Caco-2 (cell line): ENCODE results near the gene UMAD1. TPM values are rescaled to one million over a fixed set of nuclear protein-coding genes. Genes with fewer than 3 reads are reported as not detected.

Experiments used
- BruUV-seq: library from RNA; stranded (reverse); fragments of 400-500 nt; replicated peaks from 2 replicates; lab custom pipeline; 2021; lab: Mats Ljungman, UMichigan
- CTCF ChIA-PET: fragments of 300-600 bp; sonication (Branson Sonifier 250); formaldehyde crosslinking; loops from one replicate; lab custom pipeline; 2022; ENCODE audit warnings: antibody characterized with exemption; lab: Charles Lee
- POLR2A ChIA-PET: fragments of 300-600 bp; sonication (Branson Sonifier 250); formaldehyde crosslinking; loops from one replicate; lab custom pipeline; 2022; ENCODE audit warnings: antibody characterized with exemption; lab: Charles Lee
- DNase-seq, 2 experiments: peaks; one replicate each; pipeline versions ENCODE4 v3.0.0 to v3.0.0-alpha.2; 2020 to 2022
- H3K27me3 ChIP-seq: replicated peaks from 2 replicates; pipeline ENCODE4 v1.6.0; 2011; ENCODE audit warnings: low read length; ENCODE audit not compliant: control insufficient read depth, insufficient read depth
- H3K36me3 ChIP-seq: 2 replicates; pipeline ENCODE4 v1.5.1; 2011; ENCODE audit warnings: low read length; ENCODE audit not compliant: control insufficient read depth, insufficient read depth
- H3K4me1 ChIP-seq: fragments of 250-450 bp; sonication (Bioruptor Pico); 2 replicates; pipeline ENCODE4 v1.5.1; 2020; ENCODE audit warnings: mild to moderate bottlenecking
- H3K4me3 ChIP-seq: 2 replicates; pipeline ENCODE4 v1.5.1; 2011; ENCODE audit warnings: low read depth, mild to moderate bottlenecking, control low read depth, low read length
- H3K9me3 ChIP-seq: fragments of 250-450 bp; sonication (Bioruptor Pico); 2 replicates; pipeline ENCODE4 v1.5.1; 2020; ENCODE audit warnings: mild to moderate bottlenecking, moderate library complexity
- H3K27ac Mint-ChIP-seq: one replicate; pipeline ENCODE4 v1.8.0; 2022; ENCODE audit warnings: mixed read lengths; ENCODE audit not compliant: unreplicated experiment
- H3K27me3 Mint-ChIP-seq: one replicate; pipeline ENCODE4 v1.8.0; 2022; ENCODE audit warnings: mixed read lengths; ENCODE audit not compliant: insufficient read depth, unreplicated experiment
- H3K36me3 Mint-ChIP-seq: one replicate; pipeline ENCODE4 v1.8.0; 2022; ENCODE audit warnings: mild to moderate bottlenecking, mixed read lengths; ENCODE audit not compliant: insufficient read depth, unreplicated experiment
- H3K4me1 Mint-ChIP-seq: one replicate; pipeline ENCODE4 v1.8.0; 2022; ENCODE audit warnings: low read depth, mixed read lengths; ENCODE audit not compliant: unreplicated experiment
- H3K4me3 Mint-ChIP-seq: one replicate; pipeline ENCODE4 v1.8.0; 2022; ENCODE audit warnings: mild to moderate bottlenecking, moderate library complexity, mixed read lengths; ENCODE audit not compliant: unreplicated experiment
- H3K9me3 Mint-ChIP-seq: one replicate; pipeline ENCODE4 v1.8.0; 2022; ENCODE audit warnings: mixed read lengths; ENCODE audit not compliant: unreplicated experiment
- CTCF ChIP-seq, 2 experiments: fragments of 200-600 bp in 1 of 2; IDR thresholded peaks; 1 replicate in 1 of 2; 2 replicates in 1 of 2; pipeline versions ENCODE4 v1.5.1 to v1.8.0; 2011 to 2022; ENCODE audit warnings: antibody characterized with exemption in 1 of 2, control low read depth in 1 of 2, inconsistent platforms in 1 of 2, low read depth in 1 of 2, low read length in 1 of 2, mild to moderate bottlenecking in 1 of 2, moderate library complexity in 1 of 2; ENCODE audit not compliant: insufficient read depth in 1 of 2, severe bottlenecking in 1 of 2, unreplicated experiment in 1 of 2
- intact Hi-C: fragments of 100-400 bp; cut with micrococcal nuclease; formaldehyde crosslinking; loops from one replicate; pipeline ENCODE4 v1.10.0; 2022; ENCODE audit not compliant: unreplicated experiment
- total RNA-seq: library from RNA; stranded (reverse); gene quantifications from 2 replicates; pipeline ENCODE4 v1.2.3, GENCODE V29; 2022

Gene UMAD1
- total RNA-seq, 1 experiment from 2014 or later, result 20.0 TPM

GRCh38 chr7:7671361-7671760, 30.8 kb downstream of the UMAD1 start:
- Histone ChIP-seq H3K9me3 (no peaks in the 10 kb centered on the region), H3K4me1 (no peaks in the 10 kb centered on the region), H3K27me3 (no peaks in the 10 kb centered on the region), H3K4me3 (no peak overlapping the region), H3K36me3 (no peaks in the 10 kb centered on the region)
- ChIA-PET CTCF (no interaction called here), POLR2A (no interaction called here)
- no peaks in the 10 kb centered on the region for H3K27me3 Mint-ChIP-seq
- BruUV-seq, result no TSS peak
- no peak for DNase-seq
- no peak overlapping the region for H3K27ac Mint-ChIP-seq
- intact Hi-C loops, result no loop called here
- peaks cover 6% of the 10 kb centered on the region for H3K36me3 Mint-ChIP-seq
- no peaks in the 10 kb centered on the region for H3K4me1 Mint-ChIP-seq
- TF ChIP-seq CTCF (IDR thresholded peaks at IDR 0.05; ENCODE audit: insufficient read depth in 1 of 2, low read depth in 1 of 2, low read length in 1 of 2, severe bottlenecking in 1 of 2, unreplicated experiment in 1 of 2), result no peak
- H3K4me3 Mint-ChIP-seq, result no peak overlapping the region
- H3K9me3 Mint-ChIP-seq, result no peaks in the 10 kb centered on the region

- DNase-seq, result no peak
- intact Hi-C loops, result no loop called here
- H3K9me3 Mint-ChIP-seq, result no peaks in the 10 kb centered on the region
- no peaks in the 10 kb centered on the region for H3K4me1 Mint-ChIP-seq
- CTCF ChIA-PET, result no interaction called here
- H3K4me1 ChIP-seq, result no peaks in the 10 kb centered on the region
- no peak overlapping the region for H3K4me3 Mint-ChIP-seq
- H3K4me3 ChIP-seq, result no peak overlapping the region
- H3K36me3 Mint-ChIP-seq, result peaks cover 6% of the 10 kb centered on the region
- H3K36me3 ChIP-seq, result no peaks in the 10 kb centered on the region
- no TSS peak for BruUV-seq
- POLR2A ChIA-PET, result no interaction called here
- no peak overlapping the region for H3K27ac Mint-ChIP-seq
- no peaks in the 10 kb centered on the region for H3K27me3 Mint-ChIP-seq
- TF ChIP-seq CTCF (IDR thresholded peaks at IDR 0.05; ENCODE audit: insufficient read depth in 1 of 2, low read depth in 1 of 2, low read length in 1 of 2, severe bottlenecking in 1 of 2, unreplicated experiment in 1 of 2), result no peak
- H3K9me3 ChIP-seq, result no peaks in the 10 kb centered on the region
- no peaks in the 10 kb centered on the region for H3K27me3 ChIP-seq
These were observed 32.1 kb downstream of the UMAD1 start for GRCh38 chr7:7672545-7673239.

GRCh38 chr7:7673240-7673550, 32.6 kb downstream of the UMAD1 start:
- Mint-ChIP-seq H3K36me3 (peaks cover 10% of the 10 kb centered on the region), H3K9me3 (no peaks in the 10 kb centered on the region), H3K4me3 (no peak overlapping the region), H3K27ac (no peak overlapping the region), H3K27me3 (no peaks in the 10 kb centered on the region), H3K4me1 (no peaks in the 10 kb centered on the region)
- ChIA-PET POLR2A (no interaction called here), CTCF (no interaction called here)
- intact Hi-C loops, result no loop called here
- Histone ChIP-seq H3K4me1 (no peaks in the 10 kb centered on the region), H3K4me3 (no peak overlapping the region), H3K9me3 (no peaks in the 10 kb centered on the region), H3K27me3 (no peaks in the 10 kb centered on the region), H3K36me3 (no peaks in the 10 kb centered on the region)
- DNase-seq, result no peak
- TF ChIP-seq CTCF (IDR thresholded peaks at IDR 0.05; ENCODE audit: insufficient read depth in 1 of 2, low read depth in 1 of 2, low read length in 1 of 2, severe bottlenecking in 1 of 2, unreplicated experiment in 1 of 2), result no peak
- BruUV-seq, result no TSS peak
